Thyroid gland (tissue), 4 donors: Measurements from ENCODE around the gene PLCH1.

ENCODE experiments used
- POLR2A ChIP-seq, 2 donors: fragments of 450-650 bp; IDR thresholded peaks; one replicate each; pipeline ENCODE4 v1.6.1; 2017; ENCODE audit warnings: antibody characterized with exemption in 2 of 2, mild to moderate bottlenecking in 2 of 2, moderate library complexity in 1 of 2
- TF ChIP-seq, protein P1 (sequence below), 6 experiments: fragments of 200-600 bp in 3 of 6; fragments of 450-650 bp in 3 of 6; sonication (generic) in 3 of 6; IDR thresholded peaks; one replicate each; pipeline ENCODE4 v1.5.1; 2016 to 2019; ENCODE audit warnings: antibody characterized with exemption in 6 of 6, mild to moderate bottlenecking in 2 of 6, inconsistent platforms in 1 of 6, moderate library complexity in 1 of 6

DNA sequence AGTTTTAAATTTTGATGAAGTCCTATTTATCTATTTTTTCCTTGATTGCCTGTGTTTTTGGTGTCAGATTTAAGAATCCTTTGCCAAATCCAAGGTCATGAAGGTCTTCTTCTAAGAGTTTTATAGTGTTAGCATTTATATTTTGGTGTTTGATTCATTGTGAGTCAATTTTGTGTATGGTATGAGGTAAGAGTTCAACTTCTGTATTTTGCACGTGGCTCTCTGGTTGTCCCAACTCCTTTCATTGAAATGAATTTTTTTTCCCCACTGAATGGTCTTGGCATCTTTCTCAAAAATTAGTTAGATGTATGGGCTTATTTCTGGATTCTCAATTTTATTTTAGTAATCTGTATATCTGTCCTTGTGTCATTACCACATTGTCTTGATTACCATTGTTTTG is 394.3 kb downstream of the PLCH1 start:
- TF ChIP-seq, protein P1, sequence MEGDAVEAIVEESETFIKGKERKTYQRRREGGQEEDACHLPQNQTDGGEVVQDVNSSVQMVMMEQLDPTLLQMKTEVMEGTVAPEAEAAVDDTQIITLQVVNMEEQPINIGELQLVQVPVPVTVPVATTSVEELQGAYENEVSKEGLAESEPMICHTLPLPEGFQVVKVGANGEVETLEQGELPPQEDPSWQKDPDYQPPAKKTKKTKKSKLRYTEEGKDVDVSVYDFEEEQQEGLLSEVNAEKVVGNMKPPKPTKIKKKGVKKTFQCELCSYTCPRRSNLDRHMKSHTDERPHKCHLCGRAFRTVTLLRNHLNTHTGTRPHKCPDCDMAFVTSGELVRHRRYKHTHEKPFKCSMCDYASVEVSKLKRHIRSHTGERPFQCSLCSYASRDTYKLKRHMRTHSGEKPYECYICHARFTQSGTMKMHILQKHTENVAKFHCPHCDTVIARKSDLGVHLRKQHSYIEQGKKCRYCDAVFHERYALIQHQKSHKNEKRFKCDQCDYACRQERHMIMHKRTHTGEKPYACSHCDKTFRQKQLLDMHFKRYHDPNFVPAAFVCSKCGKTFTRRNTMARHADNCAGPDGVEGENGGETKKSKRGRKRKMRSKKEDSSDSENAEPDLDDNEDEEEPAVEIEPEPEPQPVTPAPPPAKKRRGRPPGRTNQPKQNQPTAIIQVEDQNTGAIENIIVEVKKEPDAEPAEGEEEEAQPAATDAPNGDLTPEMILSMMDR (IDR thresholded peaks at IDR 0.05), result no peak
- TF ChIP-seq POLR2A (IDR thresholded peaks at IDR 0.05), result no peak
